Daoy (cell line): ENCODE results near the gene ITGA1. TPM values are rescaled to one million over a fixed set of nuclear protein-coding genes. Genes with fewer than 3 reads are reported as not detected.
"Not testable (repeated sequence)": the region's sequence is repeated elsewhere in the genome, so short reads cannot be mapped to it uniquely, and the experiment has no call there.

Experiments
- DNase-seq: peaks from one replicate; pipeline ENCODE4 v3.0.0-alpha.2; 2015; ENCODE audit warnings: low read depth
- total RNA-seq: library from RNA; depleted of rRNA; stranded (reverse); fragments of >200 nt; shearing (Covaris generic); gene quantifications from 2 replicates; pipeline ENCODE4 v1.2.3, GENCODE V29; 2014

The ITGA1 gene
- total RNA-seq, 1 experiment from 2014 or later = 7.6 TPM

- no peak for DNase-seq
These were observed 169.4 kb downstream of the ITGA1 start for GRCh38 chr5:52956915-52957747.

- DNase-seq = no peak
These were observed 173.6 kb downstream of the ITGA1 start for GRCh38 chr5:52961274-52961681.

GRCh38 chr5:52963636-52964035 lies 175.9 kb downstream of the ITGA1 start:
- no peak for DNase-seq

GRCh38 chr5:52964138-52964537 lies 176.4 kb downstream of the ITGA1 start:
- no peak for DNase-seq

GRCh38 chr5:52976157-52976556 lies 188.4 kb downstream of the ITGA1 start:
- DNase-seq = not testable (repeated sequence)

- DNase-seq = no peak
These were observed 189.7 kb downstream of the ITGA1 start for GRCh38 chr5:52977264-52977897.

- no peak for DNase-seq
These were observed 193.8 kb downstream of the ITGA1 start for GRCh38 chr5:52981507-52981906.

GRCh38 chr5:52983731-52984636 lies 196.3 kb downstream of the ITGA1 start:
- no peak for DNase-seq

GRCh38 chr5:52985306-52985705 lies 197.6 kb downstream of the ITGA1 start:
- DNase-seq = no peak

GRCh38 chr5:52987711-52988331 lies 200.1 kb downstream of the ITGA1 start:
- DNase-seq = peak; percentile 75

- DNase-seq = no peak
These were observed 200.8 kb downstream of the ITGA1 start for GRCh38 chr5:52988335-52989024.

GRCh38 chr5:52989025-52989780 lies 201.5 kb downstream of the ITGA1 start, which contains the start of gene ITGA2:
ITGA2 (plus strand) TSS chr5:52989352; CDS start chr5:52989469, 117 bp downstream.
- peak; percentile 78 for DNase-seq

- DNase-seq = peak; percentile 56
These were observed 202.2 kb downstream of the ITGA1 start for GRCh38 chr5:52989781-52990527.

GRCh38 chr5:52990528-52990925 lies 202.8 kb downstream of the ITGA1 start:
- DNase-seq = no peak

GRCh38 chr5:52993367-52993766 lies 205.7 kb downstream of the ITGA1 start:
- no peak for DNase-seq

GRCh38 chr5:52994266-52994665 lies 206.6 kb downstream of the ITGA1 start:
- no peak for DNase-seq

GRCh38 chr5:52995095-52995494 lies 207.4 kb downstream of the ITGA1 start:
- DNase-seq = no peak

- no peak for DNase-seq
These were observed 208.2 kb downstream of the ITGA1 start for GRCh38 chr5:52995914-52996313.

- no peak for DNase-seq
These were observed 209.3 kb downstream of the ITGA1 start for GRCh38 chr5:52996979-52997378.
